ENCODE results near the gene USP47. TPM values are rescaled to one million over a fixed set of nuclear protein-coding genes. Genes with fewer than 3 reads are reported as not detected.
A peak's percentile ranks its signal among the peaks of the same experiment; 100 is the strongest.

Gene USP47
- total RNA-seq, 1 donor from 2014 or later: 48.1 TPM

GRCh38 chr11:11969380-11970215, 127.8 kb downstream of the USP47 start:
- no peak for ATAC-seq
- peaks cover 23% of the 10 kb centered on the region for H3K4me1 ChIP-seq
- no peaks in the 10 kb centered on the region for H3K27me3 ChIP-seq
- H3K36me3 ChIP-seq: no peaks in the 10 kb centered on the region
- no peak for DNase-seq
- no peaks in the 10 kb centered on the region for H3K9me3 ChIP-seq
- intact Hi-C loops (cut with DNase I): no loop called here
- H3K4me3 ChIP-seq: no peak overlapping the region
- TF ChIP-seq, protein P1, sequence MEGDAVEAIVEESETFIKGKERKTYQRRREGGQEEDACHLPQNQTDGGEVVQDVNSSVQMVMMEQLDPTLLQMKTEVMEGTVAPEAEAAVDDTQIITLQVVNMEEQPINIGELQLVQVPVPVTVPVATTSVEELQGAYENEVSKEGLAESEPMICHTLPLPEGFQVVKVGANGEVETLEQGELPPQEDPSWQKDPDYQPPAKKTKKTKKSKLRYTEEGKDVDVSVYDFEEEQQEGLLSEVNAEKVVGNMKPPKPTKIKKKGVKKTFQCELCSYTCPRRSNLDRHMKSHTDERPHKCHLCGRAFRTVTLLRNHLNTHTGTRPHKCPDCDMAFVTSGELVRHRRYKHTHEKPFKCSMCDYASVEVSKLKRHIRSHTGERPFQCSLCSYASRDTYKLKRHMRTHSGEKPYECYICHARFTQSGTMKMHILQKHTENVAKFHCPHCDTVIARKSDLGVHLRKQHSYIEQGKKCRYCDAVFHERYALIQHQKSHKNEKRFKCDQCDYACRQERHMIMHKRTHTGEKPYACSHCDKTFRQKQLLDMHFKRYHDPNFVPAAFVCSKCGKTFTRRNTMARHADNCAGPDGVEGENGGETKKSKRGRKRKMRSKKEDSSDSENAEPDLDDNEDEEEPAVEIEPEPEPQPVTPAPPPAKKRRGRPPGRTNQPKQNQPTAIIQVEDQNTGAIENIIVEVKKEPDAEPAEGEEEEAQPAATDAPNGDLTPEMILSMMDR (IDR thresholded peaks at IDR 0.05): no peak
- H3K27ac ChIP-seq: no peak overlapping the region

GRCh38 chr11:11970556-11970955, 128.8 kb downstream of the USP47 start:
- Histone ChIP-seq H3K9me3 (no peaks in the 10 kb centered on the region), H3K27me3 (no peaks in the 10 kb centered on the region), H3K36me3 (no peaks in the 10 kb centered on the region), H3K27ac (no peak overlapping the region), H3K4me1 (peaks cover 32% of the 10 kb centered on the region), H3K4me3 (no peak overlapping the region)
- DNase-seq: no peak
- TF ChIP-seq, protein P1 (IDR thresholded peaks at IDR 0.05): no peak
- no peak for ATAC-seq
- intact Hi-C loops (cut with DNase I): no loop called here

GRCh38 chr11:11971906-11972547, 130.3 kb downstream of the USP47 start:
- Histone ChIP-seq H3K4me3 (no peak overlapping the region), H3K4me1 (peaks cover 47% of the 10 kb centered on the region), H3K27ac (peak overlapping the region; percentile 68), H3K27me3 (no peaks in the 10 kb centered on the region), H3K9me3 (no peaks in the 10 kb centered on the region), H3K36me3 (no peaks in the 10 kb centered on the region)
- DNase-seq (no peak), ATAC-seq (no peak)
- TF ChIP-seq, protein P1 (IDR thresholded peaks at IDR 0.05): no peak
- intact Hi-C loops (cut with DNase I): no loop called here

- intact Hi-C loops (cut with DNase I): no loop called here
- DNase-seq: peak; percentile 27
- H3K4me1 ChIP-seq: peaks cover 55% of the 10 kb centered on the region
These were observed 131.1 kb downstream of the USP47 start for GRCh38 chr11:11972730-11973341.

GRCh38 chr11:11973361-11973800, 131.6 kb downstream of the USP47 start:
- no peaks in the 10 kb centered on the region for H3K36me3 ChIP-seq
- H3K4me3 ChIP-seq: no peak overlapping the region
- DNase-seq (peak; percentile 62), ATAC-seq (peak; percentile 53)
- no peaks in the 10 kb centered on the region for H3K9me3 ChIP-seq
- TF ChIP-seq, protein P1 (IDR thresholded peaks at IDR 0.05): no peak
- intact Hi-C loops (cut with DNase I): no loop called here
- peak overlapping the region; percentile 68 for H3K27ac ChIP-seq
- H3K4me1 ChIP-seq: peaks cover 60% of the 10 kb centered on the region
- H3K27me3 ChIP-seq: no peaks in the 10 kb centered on the region

More at GRCh38 chr11:11972730-11973341, 131.1 kb downstream of the USP47 start:
- ATAC-seq: no peak
- no peaks in the 10 kb centered on the region for H3K36me3 ChIP-seq
- H3K9me3 ChIP-seq: no peaks in the 10 kb centered on the region
- H3K27me3 ChIP-seq: no peaks in the 10 kb centered on the region
- no peak overlapping the region for H3K4me3 ChIP-seq
- TF ChIP-seq, protein P1 (IDR thresholded peaks at IDR 0.05): no peak
- peak overlapping the region; percentile 68 for H3K27ac ChIP-seq

Measured in upper lobe of right lung (tissue), 1 donor.